Activated naive CD4-positive, alpha-beta T cell treated with anti-CD3 and anti-CD28 coated beads, Interleukin-2, amount 50 U/mL, for 16 hours (primary cell): ENCODE data around the gene PRMT1.

Experiments
- DNase-seq: peaks from one replicate; pipeline ENCODE4 v3.0.0-alpha.2; 2020

PRMT1 gene

DNA sequence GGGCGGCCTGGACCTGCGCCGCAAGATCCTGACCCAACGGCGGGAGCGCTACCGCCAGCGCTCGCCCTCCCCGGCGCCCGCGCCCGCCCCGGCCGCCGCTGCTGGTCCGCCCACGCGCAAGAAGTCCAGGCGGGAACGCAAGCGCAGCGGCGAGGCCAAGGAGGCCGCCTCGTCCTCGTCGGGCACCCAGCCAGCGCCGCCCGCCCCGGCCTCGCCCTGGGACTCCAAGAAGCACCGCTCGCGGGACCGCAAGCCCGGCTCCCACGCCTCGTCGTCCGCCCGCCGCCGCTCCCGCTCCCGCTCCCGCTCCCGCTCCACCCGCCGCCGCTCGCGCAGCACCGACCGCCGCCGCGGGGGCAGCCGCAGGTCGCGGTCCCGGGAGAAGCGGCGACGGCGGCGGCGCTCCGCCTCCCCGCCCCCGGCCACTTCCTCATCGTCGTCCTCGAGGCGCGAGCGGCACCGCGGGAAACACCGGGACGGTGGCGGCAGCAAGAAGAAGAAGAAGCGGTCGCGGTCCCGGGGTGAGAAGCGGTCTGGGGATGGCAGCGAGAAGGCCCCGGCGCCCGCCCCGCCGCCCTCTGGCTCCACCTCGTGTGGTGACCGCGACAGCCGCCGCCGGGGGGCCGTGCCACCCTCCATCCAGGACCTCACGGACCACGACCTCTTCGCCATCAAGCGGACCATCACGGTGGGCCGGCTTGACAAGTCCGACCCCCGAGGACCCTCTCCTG, 25.1 kb upstream of the PRMT1 start:
- DNase-seq, result no peak

DNA sequence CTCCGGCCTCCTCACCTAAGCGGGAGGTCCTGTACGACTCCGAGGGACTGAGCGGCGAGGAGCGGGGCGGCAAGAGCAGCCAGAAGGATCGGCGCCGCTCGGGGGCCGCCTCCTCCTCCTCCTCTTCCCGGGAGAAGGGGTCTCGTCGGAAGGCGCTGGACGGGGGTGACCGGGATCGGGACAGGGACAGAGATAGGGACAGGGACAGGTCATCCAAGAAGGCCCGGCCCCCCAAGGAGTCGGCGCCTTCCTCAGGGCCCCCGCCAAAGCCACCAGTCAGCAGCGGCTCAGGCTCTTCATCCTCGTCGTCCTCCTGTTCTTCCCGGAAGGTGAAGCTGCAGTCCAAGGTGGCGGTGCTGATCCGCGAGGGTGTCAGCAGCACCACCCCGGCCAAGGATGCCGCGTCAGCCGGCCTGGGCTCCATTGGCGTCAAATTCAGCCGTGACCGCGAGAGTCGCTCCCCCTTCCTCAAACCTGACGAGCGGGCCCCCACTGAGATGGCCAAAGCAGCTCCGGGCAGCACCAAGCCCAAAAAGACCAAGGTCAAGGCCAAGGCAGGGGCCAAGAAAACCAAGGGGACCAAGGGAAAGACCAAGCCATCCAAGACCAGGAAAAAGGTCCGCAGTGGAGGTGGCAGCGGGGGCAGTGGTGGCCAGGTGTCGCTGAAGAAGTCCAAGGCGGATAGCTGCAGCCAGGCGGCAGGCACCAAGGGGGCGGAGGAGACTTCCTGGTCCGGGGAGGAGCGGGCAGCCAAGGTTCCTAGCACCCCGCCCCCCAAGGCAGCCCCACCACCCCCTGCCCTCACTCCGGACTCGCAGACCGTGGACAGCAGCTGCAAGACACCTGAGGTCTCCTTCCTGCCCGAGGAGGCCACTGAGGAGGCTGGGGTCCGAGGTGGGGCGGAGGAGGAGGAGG, 24.3 kb upstream of the PRMT1 start:
- DNase-seq, result no peak

DNA sequence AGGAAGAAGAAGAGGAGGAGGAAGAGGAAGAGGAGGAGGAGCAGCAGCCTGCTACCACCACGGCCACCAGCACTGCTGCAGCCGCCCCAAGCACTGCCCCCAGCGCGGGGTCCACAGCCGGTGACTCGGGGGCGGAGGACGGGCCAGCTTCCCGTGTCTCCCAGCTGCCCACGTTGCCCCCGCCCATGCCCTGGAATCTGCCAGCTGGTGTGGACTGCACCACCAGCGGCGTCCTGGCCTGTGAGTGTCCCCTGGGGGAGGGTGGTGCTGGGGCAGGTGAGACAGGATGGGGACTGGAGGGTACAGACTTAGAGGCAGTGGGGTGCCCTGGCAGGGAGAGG, 23.6 kb upstream of the PRMT1 start:
- DNase-seq, result no peak

DNA sequence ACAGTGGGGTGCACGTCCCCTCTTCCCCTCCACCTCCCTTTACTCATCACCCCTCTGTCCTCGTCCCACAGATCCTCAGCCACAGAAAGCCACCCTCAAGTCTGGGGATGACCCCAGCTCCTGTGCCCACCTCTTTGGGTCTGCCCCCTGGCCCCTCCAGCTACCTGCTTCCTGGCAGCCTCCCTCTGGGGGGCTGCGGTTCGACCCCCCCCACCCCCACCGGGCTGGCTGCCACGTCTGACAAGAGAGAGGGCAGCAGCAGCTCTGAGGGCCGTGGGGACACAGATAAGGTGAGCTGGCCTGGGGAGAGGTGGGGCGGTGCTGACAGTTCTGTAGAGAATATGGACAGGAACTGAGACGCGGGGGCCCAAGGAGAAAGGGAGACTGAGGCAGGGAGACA, 22.5 kb upstream of the PRMT1 start:
- DNase-seq, result no peak

DNA sequence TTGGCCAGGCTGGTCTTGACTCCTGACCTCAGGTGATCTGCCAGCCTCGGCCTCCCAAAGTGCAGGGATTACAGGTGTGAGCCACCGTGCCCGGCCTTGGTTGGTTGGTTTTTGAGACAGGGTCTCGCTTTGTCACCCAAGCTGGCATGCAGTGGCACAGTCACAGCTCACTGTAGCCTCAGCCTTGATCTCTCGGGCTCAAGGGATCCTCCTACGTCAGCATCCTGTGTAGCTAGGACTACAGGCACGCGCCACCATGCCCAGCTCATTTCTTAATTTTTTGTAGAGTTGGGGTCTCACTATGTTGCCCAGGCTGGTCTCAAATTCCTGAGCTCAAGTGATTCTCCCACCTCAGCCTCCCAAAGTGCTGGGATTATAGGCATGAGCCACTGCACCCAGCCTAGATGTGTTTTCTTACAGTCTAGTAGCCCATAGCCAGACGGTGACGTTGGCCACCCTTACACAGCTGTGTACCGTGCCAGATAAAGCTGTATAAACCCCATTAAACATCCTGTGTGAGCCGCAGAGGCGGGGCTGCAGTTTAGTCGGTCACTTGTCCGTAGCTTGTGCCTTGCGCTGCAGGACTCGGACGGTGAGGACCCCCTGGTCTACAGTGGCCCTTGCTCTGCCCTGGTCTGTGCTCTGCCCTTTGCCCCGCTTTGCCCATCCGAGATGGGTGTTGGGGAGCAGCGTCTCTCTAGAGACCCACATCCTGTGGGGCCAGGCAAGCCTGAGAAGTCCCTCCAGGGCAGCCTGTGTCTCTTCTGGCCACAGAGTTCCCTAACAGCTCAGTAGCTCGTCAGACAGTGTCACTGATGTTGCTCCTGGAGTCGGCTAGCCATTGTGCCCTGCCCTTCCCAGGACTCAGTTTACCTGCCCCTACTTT, 21.3 kb upstream of the PRMT1 start:
- no peak for DNase-seq

DNA sequence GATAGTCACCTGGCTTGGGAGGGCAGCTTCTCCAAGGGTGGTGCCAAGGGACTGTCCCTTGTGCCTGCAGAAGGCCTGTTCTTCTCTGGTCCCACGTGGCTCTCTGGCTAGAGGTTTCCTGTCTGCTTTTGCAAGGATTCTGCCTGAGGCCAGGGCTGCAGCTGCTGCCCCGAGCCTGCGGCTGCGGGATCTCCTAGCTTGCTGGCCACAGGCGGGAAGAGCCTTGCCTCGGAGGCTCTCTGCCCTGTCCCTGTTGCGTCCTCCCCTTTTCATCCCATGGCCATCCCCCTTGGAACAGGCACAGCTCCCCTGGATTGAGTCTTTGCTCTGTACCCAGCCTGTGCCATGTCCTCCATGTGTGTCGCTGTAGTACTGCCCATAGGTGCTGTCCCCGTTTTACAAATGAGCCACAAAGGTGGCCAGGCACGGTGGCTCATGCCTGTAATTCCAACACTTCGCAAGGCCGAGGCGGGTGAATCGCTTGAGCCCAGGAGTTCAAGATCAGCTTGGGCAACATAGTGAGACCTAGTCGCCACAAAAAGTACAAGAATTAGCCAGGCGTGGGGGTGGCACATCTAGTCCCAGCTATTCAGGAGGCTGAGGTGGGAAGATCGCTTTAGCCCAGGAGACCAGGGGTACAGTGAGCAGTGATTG, 20.5 kb upstream of the PRMT1 start:
- no peak for DNase-seq

DNA sequence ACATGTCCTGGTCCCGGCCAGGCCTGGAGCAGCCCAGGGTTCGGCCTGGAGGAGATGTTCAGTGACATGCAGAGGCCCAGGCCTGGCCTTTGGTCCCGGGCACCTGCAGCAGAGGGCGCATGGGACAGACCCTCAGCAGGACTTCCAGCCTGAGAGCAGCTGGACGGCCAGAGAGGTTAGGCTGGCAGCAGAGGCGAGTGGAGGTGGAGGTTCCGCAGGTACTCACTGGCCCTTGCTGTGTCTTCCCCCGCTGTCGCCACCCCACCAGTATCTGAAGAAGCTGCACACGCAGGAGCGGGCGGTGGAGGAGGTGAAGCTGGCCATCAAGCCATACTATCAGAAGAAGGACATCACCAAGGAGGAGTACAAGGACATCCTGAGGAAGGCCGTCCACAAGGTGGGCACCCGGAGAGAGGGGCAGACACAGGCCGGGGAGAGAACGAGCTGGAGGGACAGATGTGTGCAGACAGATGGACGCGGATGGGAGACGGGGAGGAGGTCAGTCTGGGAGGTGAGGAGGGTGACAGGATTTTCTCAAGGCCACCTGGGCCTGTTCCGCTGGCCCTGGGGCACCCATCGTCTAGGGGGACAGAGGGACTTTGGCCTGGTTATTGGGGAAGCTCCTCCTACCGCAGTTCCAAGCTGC, 19.5 kb upstream of the PRMT1 start:
- DNase-seq, result no peak

DNA sequence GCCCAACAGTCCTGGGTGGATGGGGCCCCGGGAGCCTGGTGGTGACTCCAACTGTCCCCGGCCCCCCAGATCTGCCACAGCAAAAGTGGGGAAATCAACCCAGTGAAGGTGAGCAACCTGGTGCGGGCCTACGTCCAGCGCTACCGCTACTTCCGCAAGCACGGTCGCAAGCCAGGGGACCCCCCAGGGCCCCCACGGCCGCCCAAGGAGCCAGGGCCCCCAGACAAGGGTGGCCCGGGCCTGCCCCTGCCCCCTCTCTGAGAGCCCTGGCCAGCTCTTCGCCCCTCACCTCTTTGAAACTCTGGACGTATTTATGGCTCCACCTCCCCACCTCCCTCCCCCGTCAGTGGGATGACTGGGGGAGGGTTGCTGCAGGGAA, 18.9 kb upstream of the PRMT1 start:
- no peak for DNase-seq

DNA sequence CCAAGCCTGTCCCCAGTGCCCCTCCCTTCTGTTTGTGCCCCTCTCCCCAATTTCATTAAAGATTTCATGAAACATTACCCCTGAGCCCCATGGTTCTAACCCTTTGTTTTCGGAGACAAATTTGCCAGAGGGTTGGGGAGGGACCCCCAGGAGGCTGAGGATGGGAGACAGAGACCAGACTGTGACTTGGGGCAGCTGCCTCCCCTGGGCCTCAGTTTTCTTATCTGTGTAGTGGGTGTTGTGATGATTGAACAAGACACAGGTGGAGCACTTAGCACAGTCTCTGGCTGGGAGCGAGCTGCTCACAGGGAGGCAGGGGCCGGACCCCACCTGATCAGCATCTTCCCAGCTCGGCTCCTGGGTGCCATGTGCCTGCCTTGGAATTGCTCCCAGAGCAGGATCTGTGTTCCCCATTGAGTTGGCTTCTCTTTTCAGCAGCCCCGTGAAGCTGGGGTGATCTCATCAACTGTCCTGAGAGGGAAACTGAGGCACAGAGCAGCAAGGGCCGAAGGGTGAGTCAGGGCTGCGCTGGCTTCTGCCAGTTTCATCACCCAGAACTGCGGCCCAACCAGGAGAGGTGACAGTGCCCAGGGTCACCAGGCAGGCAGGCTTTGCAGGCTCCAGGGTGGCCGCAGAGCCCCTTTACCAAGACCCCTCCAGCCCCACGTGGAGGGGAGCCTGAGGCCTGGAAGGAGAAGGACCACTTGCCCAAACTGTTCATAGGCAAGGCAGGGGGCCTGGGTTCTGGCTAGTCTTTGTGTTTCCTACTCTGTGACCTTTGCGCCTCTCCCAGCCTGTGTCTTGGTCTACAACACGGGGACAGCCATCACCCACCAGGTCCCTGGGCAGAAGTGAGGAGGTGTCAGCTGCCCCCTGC, 18.3 kb upstream of the PRMT1 start:
- DNase-seq, result no peak

DNA sequence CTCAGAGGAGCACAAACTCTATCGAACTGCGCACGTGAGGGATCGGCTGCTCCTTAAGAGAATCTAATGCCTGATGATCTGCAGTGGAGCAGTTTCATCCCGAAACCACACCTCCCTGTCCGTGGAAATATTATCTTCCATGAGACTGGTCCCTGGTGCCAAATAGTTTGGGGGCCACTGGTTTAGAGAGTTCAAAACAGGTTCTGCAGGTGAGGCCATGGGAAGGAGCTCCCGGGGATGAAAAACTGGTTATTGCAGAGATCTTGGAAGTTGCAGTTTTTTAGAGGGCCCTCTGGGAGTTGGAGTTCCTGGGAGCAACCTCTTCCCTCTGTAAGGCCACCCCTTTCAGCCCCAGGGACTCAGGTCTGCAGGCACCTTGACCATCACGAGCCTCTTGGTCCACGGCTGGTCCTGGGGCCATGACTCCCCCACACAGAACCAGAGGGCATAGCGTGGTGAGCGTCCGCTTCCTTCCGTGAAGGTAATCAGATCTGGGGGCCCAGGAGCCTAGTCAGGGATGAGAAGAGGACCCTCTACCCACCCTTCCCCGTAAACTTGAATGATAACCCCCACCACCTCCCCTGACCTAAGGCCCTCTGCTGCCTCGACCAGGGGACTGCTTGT, 16.6 kb upstream of the PRMT1 start:
- DNase-seq, result no peak

DNA sequence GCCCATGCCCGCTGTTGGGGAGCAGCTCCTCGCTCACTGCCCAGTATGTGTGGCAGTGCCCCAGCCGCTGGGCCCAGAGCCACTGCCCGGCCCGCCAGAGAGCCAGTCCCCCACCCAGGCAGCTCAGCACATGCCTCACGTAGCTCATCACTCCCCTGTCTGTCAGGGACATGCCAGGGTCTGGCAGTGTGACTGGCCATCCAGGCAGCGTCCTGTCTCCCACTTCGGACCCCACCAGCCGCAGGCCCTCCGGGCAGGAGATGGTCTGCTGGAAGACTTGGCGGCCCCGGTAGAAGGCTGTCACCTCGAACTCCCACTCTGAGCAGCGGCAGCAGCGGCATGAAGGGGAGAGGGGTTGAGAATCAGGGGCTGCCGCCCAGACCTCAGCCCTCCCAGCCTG, 15.1 kb upstream of the PRMT1 start:
- DNase-seq, result no peak

DNA sequence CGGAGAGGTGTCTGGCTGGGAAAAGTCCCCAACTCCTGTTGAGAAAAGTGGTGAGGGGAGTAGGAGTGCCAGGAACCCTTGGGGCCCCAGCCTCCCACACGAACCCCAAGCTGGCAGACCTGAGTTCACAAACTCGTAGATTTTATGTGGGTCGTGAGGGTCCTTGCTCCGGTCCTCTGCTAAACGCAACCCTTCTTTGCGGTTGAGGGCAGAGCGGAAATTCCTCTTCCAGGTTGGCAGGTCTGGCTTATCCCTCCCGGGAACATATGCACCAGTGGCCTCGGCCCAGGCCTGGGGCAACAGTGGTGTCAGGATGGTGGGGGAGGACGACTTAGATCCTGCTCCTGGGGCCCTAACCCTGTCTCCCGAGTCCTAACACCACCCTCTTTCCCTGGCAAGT, 13.8 kb upstream of the PRMT1 start:
- no peak for DNase-seq

DNA sequence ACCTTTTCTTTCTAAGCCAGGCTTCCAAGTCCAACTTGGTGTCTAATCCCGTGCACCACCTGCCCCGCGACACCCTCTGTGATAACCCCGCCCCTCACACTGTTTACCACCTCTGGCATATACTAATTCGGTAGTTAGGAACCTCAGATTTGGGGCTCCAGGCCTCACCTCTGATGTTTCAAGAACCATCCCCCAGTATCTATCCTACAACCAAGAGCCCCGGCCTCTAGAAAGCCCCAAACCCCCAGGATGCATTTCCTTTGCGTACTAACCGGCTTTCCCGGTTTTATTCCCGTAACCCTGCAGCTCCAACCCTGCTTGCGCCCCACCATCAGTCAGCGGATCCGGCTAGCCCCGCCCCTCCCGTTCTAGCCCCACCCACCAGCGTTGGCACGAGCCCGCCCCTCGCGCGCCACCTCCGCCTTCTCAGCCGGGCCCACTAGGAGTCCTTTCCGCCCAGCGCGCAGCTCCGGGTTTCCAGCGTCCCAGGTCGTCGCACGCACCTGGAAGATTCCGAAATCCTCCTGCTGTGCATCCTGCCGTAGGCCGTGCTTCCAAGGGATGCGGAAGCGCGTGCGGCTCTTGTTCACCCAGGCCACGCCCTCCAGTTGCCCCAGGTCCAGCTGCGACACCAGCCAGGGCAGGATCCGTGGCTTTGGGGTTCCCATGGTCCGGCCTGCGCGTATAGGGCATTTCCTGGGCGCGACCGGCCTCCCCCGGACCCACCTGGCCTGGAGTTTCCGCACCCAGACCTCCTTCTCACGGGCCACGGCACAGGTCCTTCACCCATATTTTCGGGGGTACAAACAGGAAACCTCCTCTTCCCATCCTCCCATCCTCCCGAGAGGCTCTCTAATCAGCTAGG, 12.7 kb upstream of the PRMT1 start:
- DNase-seq, result peak; percentile 90

DNA sequence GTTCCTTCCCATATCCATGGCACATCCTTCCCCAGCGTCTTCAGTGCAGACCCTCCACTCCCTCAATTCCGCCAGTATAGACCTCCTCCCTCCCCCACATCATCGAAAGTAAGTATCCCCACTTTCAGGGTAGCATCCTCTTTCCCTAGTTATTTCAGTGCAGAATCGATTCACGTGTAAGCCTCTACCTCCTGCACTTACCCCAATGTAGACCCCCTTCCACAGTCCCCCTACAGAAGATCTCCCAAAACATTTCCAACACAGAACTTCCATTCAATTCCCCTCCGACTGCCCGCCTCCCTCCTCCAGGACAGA, 12.1 kb upstream of the PRMT1 start:
- no peak for DNase-seq

DNA sequence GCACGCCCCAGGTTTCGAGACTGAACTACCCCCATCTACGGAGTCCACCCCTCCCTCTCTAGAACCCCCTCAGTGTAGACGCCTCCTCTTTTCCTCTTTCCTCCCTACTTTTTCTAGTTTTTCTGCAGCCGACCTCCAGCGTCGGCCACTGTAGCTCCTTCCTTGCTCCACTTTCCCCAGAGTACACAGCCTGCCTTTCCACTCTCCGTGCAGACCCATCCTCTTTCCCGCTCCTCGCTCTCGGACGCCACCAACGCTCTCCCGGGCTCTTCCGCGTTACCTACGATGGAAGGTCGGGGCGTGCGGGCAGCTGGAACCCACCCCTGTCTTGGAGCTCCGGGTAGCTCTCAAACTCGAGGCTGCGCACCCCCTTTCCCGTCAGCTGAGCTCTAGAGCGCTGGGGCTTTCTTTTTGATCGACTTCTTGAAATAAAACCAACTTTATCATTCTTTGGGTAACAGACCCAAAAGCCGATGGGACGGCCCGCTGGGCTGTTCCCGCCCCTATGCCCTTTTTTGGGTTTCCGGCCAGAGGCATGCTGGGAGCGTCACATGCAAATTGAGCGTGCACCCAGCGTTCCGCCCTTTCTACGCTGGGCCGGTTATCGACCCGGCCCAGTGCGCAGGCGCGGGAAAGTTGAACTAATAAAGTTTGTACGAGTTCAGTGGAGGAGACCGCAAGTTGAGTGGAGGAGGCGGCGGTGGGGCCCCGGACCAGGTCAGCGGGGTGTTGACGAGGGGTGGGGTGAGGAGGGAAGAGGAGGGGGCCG, 11.5 kb upstream of the PRMT1 start, which contains the start of the genes BCL2L12 and IRF3:
BCL2L12 (plus strand) TSS at position 583 of the 769 bp plus-strand sequence. CDS start 760 bp downstream, outside the sequence.
IRF3 (minus strand) TSS at position 507 of the 769 bp plus-strand sequence. CDS start 1,019 bp downstream, outside the sequence.
- peak; percentile 99 for DNase-seq

DNA sequence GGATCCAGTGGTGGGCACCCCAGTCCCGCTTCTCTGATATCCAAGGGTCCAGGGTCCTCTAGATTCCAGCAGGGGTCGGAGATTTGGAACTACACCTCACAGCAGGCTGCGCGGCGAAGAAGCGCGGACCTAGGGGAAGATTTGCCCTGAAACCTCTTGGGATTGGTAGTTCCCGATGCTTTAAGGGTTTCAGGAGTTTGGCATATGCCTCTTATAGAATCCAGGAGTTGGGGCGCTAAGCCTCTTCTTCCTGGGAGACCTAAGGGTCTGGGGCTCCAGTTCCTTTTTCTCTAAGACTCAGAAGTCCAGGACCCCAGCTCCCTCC, 11.0 kb upstream of the PRMT1 start:
- DNase-seq, result no peak

DNA sequence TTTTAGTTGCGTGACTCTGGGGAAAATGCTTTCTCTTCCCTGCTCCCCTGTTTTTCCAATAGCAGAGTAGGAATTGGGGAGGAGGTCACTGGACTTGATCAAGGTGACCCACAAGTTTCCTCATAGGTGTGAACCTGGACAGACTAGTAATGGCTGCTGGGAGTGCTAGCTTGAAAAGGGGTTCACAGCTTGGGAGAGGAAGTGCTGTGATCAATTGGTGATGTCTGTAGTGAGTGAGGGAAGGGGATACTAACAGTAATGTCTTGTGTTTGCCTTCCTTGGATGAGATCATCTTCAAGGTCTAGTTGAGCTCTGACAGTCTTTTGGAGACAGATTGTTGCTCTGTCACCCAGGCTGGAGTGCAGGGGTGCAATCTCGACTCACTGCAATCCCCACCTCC, 9.6 kb upstream of the PRMT1 start:
- no peak for DNase-seq

DNA sequence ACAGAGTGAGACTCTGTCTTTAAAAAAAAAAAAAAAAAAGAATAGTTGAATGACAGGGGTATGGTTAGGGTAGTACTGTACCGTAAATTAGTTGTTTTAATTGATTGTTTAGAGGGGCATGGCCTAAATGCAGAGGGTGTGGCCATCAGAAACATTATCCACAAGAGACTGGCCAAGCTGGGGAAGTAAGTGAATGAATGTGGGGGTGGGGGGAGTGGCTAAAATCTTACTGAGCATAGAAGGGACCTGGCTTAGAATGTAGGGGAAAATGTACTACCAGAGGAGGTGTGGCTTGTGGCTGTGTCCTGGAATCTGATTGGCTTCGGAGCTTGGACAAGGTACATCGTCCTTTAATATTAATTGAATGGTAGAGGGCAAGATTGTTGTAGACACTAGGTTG, 7.6 kb upstream of the PRMT1 start:
- no peak for DNase-seq
